NCI-H1930 (cell line): ENCODE results near the gene ZNF646.

Source experiments
- DNase-seq, 2 experiments: peaks; one replicate each; lab custom pipeline; 2025; lab: John Stamatoyannopoulos, UW

Gene ZNF646

DNA sequence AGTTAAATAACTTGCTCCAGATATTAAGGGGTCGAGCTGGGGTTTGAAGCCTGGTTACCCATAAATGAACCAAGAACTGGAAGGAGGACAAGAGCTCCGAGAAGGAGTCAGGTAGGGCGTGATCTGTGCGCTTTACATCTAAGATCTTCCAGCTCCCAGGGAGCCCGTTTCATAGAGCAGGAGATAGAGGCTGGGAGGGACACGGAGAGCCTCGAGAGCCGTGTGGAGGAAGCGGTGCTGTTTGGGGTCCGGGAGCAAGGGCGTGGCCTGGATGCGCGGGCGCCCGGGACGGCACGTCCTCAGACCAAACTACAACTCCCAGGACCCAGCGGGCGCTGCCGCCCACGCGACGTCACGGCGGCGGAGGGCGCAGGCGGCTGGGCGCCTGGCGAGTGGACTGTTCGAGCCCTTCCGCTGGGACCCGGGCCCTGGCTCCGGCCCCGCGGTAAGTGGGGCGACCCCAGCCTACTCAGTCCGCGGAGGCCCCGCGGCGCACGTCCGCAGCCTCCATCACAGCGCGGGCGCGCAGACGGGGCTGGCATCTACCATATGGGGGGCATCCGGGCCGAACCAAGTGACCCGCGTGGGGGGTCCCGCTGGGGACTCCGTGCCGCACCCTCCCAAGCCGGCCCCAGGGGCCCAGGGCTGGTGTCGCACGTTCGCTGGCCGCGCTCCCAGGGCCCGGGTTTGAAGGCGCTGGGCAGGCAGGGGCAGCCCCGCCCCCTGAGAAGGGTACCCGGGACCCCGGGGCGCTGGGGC, 34.0 kb downstream of the ZNF646 start, which contains the start of gene BCKDK:
Gene BCKDK, plus strand, starts transcription at position 352 of the 759 bp plus-strand sequence. CDS start 838 bp downstream, outside the sequence.
- DNase-seq = peak; percentile 51 to 76

DNA sequence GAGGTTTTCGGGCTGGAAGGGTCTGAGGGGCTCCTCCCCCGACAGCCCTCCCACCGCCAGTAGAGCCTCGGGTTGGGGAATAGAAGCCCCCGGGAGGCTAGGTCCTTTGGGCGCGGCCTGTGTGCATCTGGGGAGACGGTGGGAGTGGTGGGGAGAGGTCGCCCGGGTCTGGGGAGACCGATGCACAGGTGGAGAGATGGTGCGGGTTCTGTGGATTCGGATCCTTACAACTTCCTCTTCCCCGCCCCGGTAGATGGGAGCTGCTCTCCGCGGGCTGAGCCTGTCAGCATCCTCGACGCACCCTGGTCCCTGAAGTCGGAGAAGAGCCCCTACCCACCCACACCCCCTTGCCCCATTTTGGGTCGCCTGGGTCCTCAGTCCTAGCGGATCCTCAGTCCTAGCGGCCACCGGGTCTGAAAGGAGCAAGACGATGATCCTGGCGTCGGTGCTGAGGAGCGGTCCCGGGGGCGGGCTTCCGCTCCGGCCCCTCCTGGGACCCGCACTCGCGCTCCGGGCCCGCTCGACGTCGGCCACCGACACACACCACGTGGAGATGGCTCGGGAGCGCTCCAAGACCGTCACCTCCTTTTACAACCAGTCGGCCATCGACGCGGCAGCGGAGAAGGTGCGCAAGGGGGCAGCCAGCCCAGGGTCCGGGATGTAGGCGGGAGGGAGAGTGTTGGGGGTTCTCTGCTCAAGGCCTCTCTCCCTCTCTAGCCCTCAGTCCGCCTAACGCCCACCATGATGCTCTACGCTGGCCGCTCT, 34.8 kb downstream of the ZNF646 start:
- no peak for DNase-seq

DNA sequence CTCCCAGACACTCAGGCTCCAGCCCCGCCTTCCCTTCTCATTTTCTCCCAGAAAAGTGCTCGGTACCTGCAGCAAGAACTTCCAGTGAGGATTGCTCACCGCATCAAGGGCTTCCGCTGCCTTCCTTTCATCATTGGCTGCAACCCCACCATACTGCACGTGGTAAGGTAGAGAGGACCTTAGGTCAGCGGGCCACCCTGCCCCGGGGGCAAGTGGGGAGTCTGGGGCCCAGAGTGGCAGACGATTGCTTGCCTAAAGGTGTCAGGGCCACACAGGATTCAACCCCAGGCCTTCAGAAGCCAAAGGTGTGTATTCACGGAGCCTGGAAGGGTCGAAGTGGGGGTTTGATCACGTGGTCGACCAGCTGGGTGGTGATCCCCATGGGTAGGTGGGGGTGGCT, 35.4 kb downstream of the ZNF646 start:
- DNase-seq = no peak

DNA sequence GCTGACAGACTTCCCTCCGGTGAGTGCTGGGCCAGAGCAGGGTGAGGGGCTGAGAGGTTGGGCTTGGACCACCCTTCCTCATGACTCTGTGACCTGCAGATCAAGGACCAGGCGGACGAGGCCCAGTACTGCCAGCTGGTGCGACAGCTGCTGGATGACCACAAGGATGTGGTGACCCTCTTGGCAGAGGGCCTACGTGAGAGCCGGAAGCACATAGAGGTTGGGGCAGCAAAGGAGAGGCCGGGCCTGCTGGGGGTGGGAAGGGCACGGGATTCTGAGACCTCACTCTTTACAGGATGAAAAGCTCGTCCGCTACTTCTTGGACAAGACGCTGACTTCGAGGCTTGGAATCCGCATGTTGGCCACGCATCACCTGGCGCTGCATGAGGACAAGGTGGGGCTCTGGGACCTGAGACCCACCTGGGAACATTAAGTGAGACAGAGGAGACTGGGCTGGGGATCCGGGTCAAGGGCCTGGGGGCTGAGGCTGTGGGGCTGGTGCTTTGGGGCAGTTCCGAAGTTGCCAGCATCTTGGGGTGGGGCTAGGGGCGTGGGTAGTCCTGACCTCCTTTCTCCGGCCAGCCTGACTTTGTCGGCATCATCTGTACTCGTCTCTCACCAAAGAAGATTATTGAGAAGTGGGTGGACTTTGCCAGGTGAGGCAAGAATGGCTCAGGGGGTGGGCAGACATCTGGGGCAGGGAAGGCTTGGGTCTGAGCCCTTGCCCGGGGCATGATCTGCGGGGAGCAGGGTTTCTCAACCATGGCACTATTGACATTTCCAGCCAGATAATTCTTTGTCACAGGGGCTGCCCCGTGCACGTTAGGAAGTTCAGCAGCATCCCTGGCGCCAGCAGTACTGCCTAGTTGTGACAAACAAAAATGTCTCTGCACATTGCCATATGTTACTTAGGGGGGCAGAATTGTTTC, 36.1 kb downstream of the ZNF646 start:
- DNase-seq = no peak

DNA sequence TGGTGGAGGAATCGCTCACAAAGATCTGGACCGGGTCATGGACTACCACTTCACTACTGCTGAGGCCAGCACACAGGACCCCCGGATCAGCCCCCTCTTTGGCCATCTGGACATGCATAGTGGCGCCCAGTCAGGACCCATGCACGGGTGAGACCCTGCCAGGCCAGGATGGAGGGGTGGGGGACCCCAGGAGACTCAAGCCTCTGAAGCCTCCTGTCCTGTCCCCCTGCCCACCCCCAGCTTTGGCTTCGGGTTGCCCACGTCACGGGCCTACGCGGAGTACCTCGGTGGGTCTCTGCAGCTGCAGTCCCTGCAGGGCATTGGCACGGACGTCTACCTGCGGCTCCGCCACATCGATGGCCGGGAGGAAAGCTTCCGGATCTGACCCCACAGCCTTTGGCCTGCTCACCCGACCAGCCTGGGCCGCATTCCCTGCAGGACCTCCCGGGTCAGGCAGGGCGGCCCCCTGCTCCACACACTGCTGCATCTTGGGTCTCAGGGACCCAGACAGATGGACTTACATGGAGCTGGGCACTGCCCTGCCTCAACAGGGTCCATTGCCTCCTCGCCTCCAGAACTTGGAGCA, 37.8 kb downstream of the ZNF646 start:
- DNase-seq = no peak

DNA sequence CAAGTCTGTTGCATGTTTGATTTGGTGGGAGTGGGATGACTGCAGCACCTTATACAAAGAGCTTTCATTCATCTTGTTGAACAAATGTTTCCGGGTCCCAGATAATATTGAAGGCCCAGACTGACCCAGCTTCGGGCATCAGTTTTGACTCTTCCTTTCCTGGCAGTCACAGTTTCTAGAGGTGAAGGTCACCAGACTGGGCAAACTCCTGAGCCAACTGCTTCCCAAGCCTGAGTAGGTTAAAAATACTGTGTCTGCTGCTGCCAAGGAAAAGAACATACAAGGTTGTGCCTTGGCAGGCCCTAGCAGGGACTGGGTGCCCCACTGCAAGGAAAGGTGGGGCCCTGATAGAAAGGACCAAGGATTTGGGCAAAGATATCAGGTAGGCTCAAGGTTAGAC, 38.5 kb downstream of the ZNF646 start:
- no peak for DNase-seq

DNA sequence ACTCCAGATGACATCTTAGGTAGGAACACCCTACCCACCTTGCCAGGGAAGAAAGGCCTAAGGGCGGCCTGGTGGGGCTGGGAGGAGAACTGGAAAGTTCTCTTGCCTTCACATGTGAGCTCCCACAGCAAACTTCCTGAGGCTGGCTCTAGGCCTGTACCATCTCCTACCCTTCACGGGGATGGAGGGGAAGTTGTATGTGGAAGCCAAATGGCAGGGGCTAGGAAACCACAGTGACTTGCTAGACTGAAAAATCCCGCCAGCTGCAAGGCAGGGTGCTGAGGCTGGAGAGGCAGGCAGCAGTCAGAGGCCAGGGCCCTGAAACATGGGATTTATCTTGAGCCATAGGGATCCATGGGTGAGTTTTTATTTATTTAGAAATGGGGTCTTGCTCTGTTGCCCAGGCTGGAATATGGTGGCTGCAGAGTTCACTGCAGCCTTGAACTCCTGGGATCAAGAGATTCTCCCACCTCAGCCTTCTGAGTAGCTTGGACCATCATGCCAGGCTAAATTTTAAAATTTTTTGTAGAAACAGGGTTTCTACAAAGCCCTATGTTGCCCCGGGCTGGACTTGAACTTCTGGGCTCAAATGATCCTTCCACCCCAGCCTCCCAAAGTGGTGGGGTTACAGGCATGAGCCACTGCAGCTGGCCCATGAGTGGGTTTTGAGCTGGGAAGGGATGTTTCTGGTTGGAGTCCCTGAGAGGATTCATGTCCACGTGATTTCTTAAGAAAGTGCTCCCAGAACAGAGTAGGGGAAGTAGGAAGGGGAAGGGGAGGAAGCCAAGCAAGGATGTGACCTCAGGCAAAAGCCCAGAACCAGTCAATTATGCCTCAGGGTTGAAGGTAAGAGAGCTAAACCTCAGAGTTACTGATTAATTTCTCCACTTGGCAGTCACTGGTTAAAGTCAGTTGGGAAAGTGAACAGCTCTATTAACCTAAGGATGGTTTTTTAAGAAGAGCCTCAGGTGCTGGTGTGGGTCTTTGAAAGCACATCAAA, 39.2 kb downstream of the ZNF646 start:
- DNase-seq = no peak

DNA sequence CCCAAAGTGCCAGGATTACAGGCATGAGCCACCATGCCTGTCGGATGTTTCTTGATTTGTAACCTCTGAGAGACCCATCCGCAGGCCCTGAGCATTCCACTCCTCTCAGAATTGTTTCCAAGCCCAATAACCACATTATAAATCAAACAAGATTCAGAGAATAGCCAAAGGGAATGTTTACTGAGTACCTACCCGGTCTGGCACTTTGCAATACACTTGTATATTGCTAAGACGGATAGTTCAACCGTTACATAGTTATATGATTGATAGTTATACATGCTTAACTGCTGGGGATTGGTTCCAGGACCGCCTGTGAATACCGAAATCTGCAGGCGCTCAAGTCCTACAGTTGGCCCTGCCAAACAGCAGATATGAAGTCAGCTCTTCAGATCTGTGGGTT, 40.2 kb downstream of the ZNF646 start:
- DNase-seq = no peak

DNA sequence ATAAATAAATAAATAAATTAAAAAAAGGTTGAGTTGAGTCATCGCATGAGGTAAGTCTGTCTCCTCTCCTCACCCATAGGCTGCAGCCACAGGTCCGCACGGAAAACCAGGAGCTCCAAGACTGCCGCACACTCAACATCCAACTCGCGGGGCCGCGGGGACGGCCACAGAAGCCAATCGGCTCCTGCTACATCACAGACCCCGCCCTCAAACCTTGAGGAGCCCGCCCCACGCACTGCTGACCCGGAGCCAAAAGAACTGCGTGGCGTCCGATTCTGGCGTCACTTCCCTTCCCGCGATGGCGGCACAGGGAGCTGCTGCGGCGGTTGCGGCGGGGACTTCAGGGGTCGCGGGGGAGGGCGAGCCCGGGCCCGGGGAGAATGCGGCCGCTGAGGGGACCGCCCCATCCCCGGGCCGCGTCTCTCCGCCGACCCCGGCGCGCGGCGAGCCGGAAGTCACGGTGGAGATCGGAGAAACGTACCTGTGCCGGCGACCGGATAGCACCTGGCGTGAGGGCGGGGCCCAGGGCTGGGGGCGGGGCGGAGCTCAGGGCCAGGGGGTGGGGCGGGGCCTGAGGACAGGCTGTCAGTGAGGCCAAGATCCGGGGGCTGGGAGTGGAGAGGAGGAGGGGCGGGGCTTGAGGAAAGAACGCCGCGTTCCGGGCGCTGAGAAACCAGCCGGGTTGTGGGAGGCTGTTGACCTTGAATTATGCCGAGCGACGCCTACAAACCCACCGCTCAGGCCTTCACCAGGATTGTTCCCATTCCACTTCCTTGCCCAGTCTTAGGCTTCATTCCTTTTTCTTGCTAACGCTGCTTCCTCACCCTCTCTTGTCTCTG, 43.4 kb downstream of the ZNF646 start, which contains the start of gene KAT8:
Gene KAT8, plus strand, starts transcription at position 281 of the 839 bp plus-strand sequence. Its CDS starts 18 bp downstream, at position 299.
- peak; percentile 99 for DNase-seq

DNA sequence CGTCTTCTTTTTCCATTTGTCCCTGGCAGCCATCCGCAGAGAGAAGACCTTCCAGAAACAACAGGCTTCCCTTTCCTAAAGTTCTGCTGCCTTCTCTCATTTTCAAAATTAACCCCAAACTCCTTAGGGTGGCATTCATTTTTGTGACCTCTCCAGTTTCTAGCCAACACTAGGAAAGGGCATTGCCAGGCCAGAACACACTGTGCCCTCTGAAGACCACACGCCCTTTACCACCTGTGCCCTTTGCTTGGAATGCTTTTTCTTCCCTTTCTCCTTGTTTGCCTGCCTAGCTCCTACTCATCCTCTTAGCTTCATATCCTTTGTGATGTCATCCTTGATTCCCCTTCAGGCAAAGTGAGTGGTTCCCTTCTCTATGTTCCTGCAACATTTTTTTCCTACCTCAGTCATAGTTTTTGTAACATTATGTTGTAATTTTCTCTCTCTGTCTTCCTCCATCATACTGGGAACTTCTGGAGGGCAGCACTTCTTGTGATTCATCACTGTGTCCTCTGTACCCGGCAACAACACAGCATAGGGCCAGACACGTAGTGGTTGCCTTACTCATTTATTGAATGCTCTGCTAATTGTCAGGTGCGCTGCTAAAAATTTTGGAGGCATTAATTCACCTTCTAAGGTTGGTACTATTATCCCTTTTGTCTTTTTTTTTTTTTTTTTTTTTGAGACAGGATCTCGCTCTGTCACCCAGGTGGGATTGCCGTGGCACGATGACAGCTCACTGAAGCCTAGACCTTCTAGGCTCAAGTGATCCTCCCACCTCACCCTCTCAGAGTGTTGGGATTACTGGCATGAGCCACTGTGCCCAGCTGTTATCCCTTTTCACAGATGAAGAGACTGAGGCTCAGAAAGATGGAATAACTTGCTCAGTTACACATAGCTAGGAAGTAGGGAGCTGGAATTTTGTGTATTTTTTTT, 44.3 kb downstream of the ZNF646 start:
- no peak for DNase-seq

DNA sequence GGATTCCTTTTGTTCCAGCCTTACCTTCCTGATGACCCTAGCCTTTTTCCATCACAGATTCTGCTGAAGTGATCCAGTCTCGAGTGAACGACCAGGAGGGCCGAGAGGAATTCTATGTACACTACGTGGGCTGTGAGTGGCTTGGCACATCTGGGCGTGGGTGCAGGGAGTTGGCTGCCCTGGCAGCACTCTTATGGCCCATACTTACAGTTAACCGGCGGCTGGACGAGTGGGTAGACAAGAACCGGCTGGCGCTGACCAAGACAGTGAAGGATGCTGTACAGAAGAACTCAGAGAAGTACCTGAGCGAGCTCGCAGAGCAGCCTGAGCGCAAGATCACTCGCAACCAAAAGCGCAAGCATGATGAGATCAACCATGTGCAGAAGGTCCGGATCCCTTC, 45.9 kb downstream of the ZNF646 start:
- DNase-seq = no peak

DNA sequence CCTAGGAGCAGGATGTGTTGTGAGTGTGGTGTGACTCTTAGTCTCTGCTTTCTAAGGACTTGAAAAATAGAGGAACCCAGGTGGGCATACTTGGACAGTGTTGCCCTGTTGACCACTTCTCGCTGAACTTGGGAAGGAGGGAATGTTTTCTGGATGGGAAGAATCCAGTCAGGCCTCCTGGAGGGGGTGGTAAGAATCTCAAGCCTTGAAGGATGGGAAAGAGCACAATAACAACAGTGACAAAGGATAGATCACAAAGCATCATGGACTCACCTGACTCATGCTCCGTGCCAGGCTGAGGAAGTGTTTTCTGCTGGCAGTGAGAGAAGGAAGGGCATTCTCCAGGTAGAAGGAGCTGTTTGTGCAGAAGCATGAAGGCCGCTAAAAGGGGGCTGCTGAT, 51.6 kb downstream of the ZNF646 start:
- no peak for DNase-seq

DNA sequence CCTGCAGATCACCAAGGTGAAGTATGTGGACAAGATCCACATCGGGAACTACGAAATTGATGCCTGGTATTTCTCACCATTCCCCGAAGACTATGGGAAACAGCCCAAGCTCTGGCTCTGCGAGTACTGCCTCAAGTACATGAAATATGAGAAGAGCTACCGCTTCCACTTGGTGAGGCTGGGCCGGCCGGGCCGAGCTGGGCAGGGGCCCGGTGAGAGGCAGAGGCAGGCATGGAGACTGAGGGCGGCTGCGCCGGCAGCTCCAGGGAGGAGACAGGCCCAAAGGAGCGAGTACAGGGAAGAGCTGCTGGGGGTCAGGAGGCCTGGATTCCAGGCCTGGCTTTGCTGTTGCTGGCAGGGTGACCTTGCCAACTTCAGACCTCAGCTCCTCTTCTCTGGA, 53.0 kb downstream of the ZNF646 start:
- DNase-seq = no peak

DNA sequence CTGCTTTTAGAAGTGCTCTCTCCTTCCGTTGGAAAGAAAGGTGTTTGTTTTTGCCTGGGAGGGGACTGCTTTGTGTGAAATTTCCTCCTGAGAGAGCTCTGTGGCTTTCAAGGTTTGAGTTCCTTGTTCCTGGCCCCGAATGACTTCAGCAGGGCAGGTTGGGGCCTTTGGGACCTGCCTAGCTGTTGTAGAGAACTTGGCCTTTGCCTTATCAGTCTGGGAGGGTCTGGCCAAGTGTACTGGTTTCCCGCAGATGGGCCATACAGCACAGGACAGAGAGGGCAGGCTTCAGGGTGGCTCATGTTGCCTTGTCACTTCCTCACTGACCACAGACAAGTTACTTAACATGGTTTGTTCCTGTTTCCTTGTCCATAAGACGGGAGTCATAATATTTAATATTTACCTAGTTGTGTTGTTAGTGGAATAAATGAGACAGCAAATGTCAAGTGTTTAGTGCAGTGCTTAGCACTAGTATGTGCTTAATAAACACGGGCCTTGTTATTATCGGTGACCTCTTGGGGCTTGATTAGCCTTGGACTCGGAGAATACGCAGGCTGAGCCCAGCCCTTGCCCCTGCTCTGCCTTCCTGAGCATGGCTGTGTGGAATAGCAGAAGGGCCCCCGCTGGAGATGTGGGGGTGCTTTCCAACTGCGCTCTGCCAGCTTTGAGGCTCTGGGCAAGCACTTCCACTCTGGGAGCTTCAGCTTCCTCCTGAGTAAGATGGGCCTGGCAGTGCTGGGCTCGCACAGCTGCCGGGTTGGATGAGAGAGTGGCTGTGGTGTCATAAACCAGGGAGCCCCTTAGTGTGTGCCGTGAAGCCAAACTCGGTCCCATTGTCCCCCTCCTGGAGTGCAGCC, 54.7 kb downstream of the ZNF646 start:
- no peak for DNase-seq

DNA sequence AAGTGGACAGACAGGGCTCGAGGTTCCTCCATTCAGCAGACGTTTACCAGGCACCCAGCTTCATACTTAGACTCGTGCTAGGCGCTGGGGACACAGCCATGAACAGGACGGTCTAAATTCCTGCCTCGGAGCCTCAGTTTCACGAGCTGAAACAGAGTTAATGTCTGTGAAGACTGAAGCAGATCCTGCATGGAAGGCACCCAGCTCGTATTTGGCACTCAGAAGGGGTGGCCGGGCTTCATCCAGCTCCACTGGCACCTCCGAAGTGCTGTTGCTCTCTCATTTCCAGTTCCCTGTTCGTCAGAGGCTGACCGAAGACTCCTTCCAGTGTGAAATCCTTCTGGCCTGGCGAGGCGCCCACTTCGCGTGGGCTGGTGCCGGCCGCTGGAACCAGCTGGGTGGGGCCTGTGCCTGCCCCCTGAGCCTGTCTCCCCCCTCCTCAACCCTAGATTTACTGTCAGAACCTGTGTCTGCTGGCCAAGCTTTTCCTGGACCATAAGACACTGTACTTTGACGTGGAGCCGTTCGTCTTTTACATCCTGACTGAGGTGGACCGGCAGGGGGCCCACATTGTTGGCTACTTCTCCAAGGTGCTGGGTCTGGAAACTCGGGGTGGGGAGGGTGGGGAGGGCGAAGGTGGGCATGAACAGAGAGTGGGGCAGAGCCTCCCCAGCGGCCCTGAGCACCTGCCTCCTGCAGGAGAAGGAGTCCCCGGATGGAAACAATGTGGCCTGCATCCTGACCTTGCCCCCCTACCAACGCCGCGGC, 55.5 kb downstream of the ZNF646 start:
- DNase-seq = no peak

DNA sequence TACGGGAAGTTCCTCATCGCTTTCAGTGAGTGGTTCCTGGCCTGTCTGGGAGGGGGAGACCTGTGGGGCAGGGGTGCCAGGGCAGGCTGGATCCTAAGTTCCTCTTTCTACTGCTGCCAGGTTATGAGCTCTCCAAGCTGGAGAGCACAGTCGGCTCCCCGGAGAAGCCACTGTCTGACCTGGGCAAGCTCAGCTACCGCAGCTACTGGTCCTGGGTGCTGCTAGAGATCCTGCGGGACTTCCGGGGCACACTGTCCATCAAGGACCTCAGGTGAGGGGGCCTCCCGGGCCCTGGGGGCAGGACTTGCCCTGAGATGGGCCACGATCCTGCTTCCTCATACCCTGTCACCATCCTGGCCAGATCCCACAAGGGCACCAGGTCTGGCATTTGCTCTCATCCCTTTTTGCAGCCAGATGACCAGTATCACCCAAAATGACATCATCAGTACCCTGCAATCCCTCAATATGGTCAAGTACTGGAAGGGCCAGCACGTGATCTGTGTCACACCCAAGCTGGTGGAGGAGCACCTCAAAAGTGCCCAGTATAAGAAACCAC, 56.2 kb downstream of the ZNF646 start:
- DNase-seq = no peak
